ENCODE measurements around the gene ASB13.

GRCh38 chr10:5616046-5616445, 50.3 kb downstream of the ASB13 start:
- TF ChIP-seq, protein P1, sequence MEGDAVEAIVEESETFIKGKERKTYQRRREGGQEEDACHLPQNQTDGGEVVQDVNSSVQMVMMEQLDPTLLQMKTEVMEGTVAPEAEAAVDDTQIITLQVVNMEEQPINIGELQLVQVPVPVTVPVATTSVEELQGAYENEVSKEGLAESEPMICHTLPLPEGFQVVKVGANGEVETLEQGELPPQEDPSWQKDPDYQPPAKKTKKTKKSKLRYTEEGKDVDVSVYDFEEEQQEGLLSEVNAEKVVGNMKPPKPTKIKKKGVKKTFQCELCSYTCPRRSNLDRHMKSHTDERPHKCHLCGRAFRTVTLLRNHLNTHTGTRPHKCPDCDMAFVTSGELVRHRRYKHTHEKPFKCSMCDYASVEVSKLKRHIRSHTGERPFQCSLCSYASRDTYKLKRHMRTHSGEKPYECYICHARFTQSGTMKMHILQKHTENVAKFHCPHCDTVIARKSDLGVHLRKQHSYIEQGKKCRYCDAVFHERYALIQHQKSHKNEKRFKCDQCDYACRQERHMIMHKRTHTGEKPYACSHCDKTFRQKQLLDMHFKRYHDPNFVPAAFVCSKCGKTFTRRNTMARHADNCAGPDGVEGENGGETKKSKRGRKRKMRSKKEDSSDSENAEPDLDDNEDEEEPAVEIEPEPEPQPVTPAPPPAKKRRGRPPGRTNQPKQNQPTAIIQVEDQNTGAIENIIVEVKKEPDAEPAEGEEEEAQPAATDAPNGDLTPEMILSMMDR (conservative IDR thresholded peaks at IDR 0.05 in 1 of 2, IDR thresholded peaks at IDR 0.05 in 1 of 2; ENCODE audit: low read depth in 1 of 2, low read length in 2 of 2), result no peak
- TF ChIP-seq EZH2 (IDR thresholded peaks at IDR 0.05; ENCODE audit: low read length, missing control alignments), result no peak
